GM04503 (cell line): ENCODE data around the gene KCNJ5.

Experiments used
- DNase-seq: peaks from one replicate; pipeline ENCODE4 v3.0.0-alpha.2; 2012; ENCODE audit warnings: low read depth

KCNJ5 gene

GRCh38 chr11:128890543-128891368 lies at the start of gene KCNJ5:
Gene KCNJ5, plus strand, starts transcription at chr11:128891356. Its CDS starts 19,918 bp downstream, at chr11:128911274.
- DNase-seq: no peak

- no peak for DNase-seq
Measured at GRCh38 chr11:128841461-128842072, 49.6 kb upstream of the KCNJ5 start.

GRCh38 chr11:128843198-128843785 lies 47.9 kb upstream of the KCNJ5 start:
- DNase-seq: no peak

GRCh38 chr11:128845334-128845780 lies 45.8 kb upstream of the KCNJ5 start:
- no peak for DNase-seq

GRCh38 chr11:128846985-128847384 lies 44.2 kb upstream of the KCNJ5 start:
- DNase-seq: no peak

GRCh38 chr11:128848815-128849455 lies 42.2 kb upstream of the KCNJ5 start:
- no peak for DNase-seq

GRCh38 chr11:128852327-128853023 lies 38.7 kb upstream of the KCNJ5 start:
- no peak for DNase-seq

- no peak for DNase-seq
Measured at GRCh38 chr11:128853559-128853958, 37.6 kb upstream of the KCNJ5 start.

- no peak for DNase-seq
Measured at GRCh38 chr11:128854841-128855240, 36.3 kb upstream of the KCNJ5 start.

GRCh38 chr11:128856241-128856640 lies 34.9 kb upstream of the KCNJ5 start:
- no peak for DNase-seq

GRCh38 chr11:128857341-128857740 lies 33.8 kb upstream of the KCNJ5 start:
- no peak for DNase-seq

- no peak for DNase-seq
Measured at GRCh38 chr11:128859563-128860441, 31.4 kb upstream of the KCNJ5 start.

- peak; percentile 76 for DNase-seq
Measured at GRCh38 chr11:128860571-128861361, 30.4 kb upstream of the KCNJ5 start.

GRCh38 chr11:128862406-128862805 lies 28.8 kb upstream of the KCNJ5 start:
- no peak for DNase-seq

GRCh38 chr11:128862908-128863660 lies 28.1 kb upstream of the KCNJ5 start:
- peak; percentile 69 for DNase-seq

GRCh38 chr11:128865490-128865889 lies 25.7 kb upstream of the KCNJ5 start:
- no peak for DNase-seq

- DNase-seq: no peak
Measured at GRCh38 chr11:128867277-128867676, 23.9 kb upstream of the KCNJ5 start, which contains the start of gene KCNJ1. Gene KCNJ1, minus strand, starts transcription at chr11:128867296. Its CDS starts 27,053 bp downstream, at chr11:128840243.

- no peak for DNase-seq
Measured at GRCh38 chr11:128868841-128869671, 22.1 kb upstream of the KCNJ5 start.
